Measurements from ENCODE around the gene CTNNA3.

DNA sequence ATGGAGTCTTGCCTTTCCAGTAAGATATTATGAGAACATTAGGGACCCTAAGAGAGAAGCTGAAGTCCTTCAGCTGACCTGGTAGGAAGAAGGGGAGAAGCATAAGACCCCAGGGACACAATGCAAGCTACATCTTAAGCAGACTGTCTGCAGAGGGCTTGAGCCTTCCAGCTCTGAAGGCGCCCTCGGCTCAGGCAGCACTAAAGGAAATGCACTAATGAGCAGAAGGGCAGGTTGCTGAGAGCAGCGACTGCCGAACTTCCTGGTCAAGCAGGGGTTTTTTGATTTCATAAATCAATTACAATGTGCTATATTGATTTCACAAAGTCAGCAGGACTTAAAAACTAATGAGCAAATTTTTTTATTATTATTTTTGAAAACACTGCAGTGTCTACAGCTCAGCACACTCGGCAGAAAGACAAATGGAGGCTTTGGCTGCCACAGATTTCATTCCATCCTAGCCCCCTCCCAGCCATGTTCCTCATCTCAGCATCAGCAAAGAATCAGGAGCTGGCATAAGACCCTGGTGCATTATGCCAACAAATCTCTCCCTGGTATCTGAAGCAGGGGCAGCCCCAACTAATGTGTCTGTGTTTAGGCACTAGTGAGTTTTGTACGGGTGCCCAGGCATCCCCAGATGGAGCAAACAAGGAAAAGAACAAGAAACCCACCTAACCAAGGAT lies 713.1 kb downstream of the CTNNA3 start:
- TF ChIP-seq, protein P1, sequence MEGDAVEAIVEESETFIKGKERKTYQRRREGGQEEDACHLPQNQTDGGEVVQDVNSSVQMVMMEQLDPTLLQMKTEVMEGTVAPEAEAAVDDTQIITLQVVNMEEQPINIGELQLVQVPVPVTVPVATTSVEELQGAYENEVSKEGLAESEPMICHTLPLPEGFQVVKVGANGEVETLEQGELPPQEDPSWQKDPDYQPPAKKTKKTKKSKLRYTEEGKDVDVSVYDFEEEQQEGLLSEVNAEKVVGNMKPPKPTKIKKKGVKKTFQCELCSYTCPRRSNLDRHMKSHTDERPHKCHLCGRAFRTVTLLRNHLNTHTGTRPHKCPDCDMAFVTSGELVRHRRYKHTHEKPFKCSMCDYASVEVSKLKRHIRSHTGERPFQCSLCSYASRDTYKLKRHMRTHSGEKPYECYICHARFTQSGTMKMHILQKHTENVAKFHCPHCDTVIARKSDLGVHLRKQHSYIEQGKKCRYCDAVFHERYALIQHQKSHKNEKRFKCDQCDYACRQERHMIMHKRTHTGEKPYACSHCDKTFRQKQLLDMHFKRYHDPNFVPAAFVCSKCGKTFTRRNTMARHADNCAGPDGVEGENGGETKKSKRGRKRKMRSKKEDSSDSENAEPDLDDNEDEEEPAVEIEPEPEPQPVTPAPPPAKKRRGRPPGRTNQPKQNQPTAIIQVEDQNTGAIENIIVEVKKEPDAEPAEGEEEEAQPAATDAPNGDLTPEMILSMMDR (IDR thresholded peaks at IDR 0.05; ENCODE audit: poor library complexity, severe bottlenecking), result no peak
- TF ChIP-seq SMC3 (conservative IDR thresholded peaks at IDR 0.05; ENCODE audit: poor library complexity) (no peak), POLR2AphosphoS5 (IDR thresholded peaks at IDR 0.05) (no peak), MXI1 (conservative IDR thresholded peaks at IDR 0.05; ENCODE audit: poor library complexity, severe bottlenecking) (no peak), RAD21 (conservative IDR thresholded peaks at IDR 0.05) (no peak)
- TF ChIP-seq, protein P2, sequence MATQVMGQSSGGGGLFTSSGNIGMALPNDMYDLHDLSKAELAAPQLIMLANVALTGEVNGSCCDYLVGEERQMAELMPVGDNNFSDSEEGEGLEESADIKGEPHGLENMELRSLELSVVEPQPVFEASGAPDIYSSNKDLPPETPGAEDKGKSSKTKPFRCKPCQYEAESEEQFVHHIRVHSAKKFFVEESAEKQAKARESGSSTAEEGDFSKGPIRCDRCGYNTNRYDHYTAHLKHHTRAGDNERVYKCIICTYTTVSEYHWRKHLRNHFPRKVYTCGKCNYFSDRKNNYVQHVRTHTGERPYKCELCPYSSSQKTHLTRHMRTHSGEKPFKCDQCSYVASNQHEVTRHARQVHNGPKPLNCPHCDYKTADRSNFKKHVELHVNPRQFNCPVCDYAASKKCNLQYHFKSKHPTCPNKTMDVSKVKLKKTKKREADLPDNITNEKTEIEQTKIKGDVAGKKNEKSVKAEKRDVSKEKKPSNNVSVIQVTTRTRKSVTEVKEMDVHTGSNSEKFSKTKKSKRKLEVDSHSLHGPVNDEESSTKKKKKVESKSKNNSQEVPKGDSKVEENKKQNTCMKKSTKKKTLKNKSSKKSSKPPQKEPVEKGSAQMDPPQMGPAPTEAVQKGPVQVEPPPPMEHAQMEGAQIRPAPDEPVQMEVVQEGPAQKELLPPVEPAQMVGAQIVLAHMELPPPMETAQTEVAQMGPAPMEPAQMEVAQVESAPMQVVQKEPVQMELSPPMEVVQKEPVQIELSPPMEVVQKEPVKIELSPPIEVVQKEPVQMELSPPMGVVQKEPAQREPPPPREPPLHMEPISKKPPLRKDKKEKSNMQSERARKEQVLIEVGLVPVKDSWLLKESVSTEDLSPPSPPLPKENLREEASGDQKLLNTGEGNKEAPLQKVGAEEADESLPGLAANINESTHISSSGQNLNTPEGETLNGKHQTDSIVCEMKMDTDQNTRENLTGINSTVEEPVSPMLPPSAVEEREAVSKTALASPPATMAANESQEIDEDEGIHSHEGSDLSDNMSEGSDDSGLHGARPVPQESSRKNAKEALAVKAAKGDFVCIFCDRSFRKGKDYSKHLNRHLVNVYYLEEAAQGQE (IDR thresholded peaks at IDR 0.05; ENCODE audit: borderline replicate concordance), result no peak
